ENCODE data around the gene CDHR1.

The CDHR1 gene

GRCh38 chr10:84267503-84268126 is 73.3 kb downstream of the CDHR1 start:
- DNase-seq = peak; percentile 87

GRCh38 chr10:84269162-84269561 is 74.8 kb downstream of the CDHR1 start:
- DNase-seq = no peak
